ENCODE data around the gene PTPRS.

DNA sequence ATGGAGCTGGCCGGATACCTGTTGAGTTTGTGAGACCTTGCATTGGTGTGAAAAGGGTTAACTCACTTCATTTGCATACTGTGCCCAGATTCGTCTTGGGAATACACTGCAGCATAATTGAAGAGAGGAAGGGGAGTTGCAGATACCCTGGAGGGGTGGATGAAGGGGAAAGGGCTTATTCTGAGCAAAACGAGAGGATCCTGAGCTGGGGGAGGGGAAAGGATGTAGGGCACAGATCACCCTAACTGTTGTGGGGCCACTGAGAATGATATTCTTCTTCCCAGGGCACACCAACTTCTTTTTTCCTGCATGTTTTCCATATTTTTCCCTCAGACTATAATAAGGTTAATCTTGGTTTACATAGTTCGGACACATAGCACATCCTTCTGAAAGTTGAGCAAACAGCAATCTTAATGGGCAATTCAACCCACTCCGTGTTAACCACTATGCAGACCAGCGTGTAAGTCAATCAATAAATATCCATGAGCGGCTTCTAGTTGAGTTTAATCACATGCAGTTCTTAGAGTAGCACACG is 11.7 kb upstream of the PTPRS start:
- TF ChIP-seq, protein P1, sequence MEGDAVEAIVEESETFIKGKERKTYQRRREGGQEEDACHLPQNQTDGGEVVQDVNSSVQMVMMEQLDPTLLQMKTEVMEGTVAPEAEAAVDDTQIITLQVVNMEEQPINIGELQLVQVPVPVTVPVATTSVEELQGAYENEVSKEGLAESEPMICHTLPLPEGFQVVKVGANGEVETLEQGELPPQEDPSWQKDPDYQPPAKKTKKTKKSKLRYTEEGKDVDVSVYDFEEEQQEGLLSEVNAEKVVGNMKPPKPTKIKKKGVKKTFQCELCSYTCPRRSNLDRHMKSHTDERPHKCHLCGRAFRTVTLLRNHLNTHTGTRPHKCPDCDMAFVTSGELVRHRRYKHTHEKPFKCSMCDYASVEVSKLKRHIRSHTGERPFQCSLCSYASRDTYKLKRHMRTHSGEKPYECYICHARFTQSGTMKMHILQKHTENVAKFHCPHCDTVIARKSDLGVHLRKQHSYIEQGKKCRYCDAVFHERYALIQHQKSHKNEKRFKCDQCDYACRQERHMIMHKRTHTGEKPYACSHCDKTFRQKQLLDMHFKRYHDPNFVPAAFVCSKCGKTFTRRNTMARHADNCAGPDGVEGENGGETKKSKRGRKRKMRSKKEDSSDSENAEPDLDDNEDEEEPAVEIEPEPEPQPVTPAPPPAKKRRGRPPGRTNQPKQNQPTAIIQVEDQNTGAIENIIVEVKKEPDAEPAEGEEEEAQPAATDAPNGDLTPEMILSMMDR (conservative IDR thresholded peaks at IDR 0.05; ENCODE audit: low read depth, low read length), result no peak
- no peak for TF ChIP-seq EZH2 (IDR thresholded peaks at IDR 0.05; ENCODE audit: borderline replicate concordance, low read depth, low read length, poor library complexity, severe bottlenecking)

All from A673 (cell line).